GM19043 (cell line): ENCODE data around the gene GIT1.
"Not testable (repeated sequence)": the region's sequence is repeated elsewhere in the genome, so short reads cannot be mapped to it uniquely, and the experiment has no call there.

ENCODE experiments used
- ATAC-seq: cut with Tn5 transposase; IDR thresholded peaks from one replicate; pipeline ENCODE4 v1.9.1; 2021; ENCODE audit warnings: low read depth; ENCODE audit not compliant: unreplicated experiment

GIT1 gene

GRCh38 chr17:29568331-29569244 is 20.9 kb downstream of the GIT1 start, which contains the start of gene TP53I13:
TSS of gene TP53I13 (plus strand) at chr17:29568701. CDS start at chr17:29568759, 58 bp downstream.
- ATAC-seq = peak; percentile 51

- ATAC-seq = no peak
Measured at GRCh38 chr17:29567554-29568330, 21.7 kb downstream of the GIT1 start.

GRCh38 chr17:29567304-29567553 is 22.2 kb downstream of the GIT1 start:
- no peak for ATAC-seq

- ATAC-seq = no peak
Measured at GRCh38 chr17:29566473-29567303, 22.8 kb downstream of the GIT1 start, which contains the start of gene ABHD15. TSS of gene ABHD15 (minus strand) at chr17:29567037. CDS start at chr17:29566966, 71 bp downstream.

GRCh38 chr17:29565643-29566472 is 23.6 kb downstream of the GIT1 start:
- no peak for ATAC-seq

GRCh38 chr17:29563816-29564215 is 25.6 kb downstream of the GIT1 start:
- no peak for ATAC-seq

GRCh38 chr17:29562615-29563014 is 26.8 kb downstream of the GIT1 start:
- ATAC-seq = no peak

- no peak for ATAC-seq
Measured at GRCh38 chr17:29561554-29562517, 27.6 kb downstream of the GIT1 start.

- ATAC-seq = no peak
Measured at GRCh38 chr17:29560316-29560715, 29.1 kb downstream of the GIT1 start.

- ATAC-seq = no peak
Measured at GRCh38 chr17:29559640-29560039, 29.8 kb downstream of the GIT1 start.

GRCh38 chr17:29558139-29558538 is 31.3 kb downstream of the GIT1 start:
- ATAC-seq = not testable (repeated sequence)

- no peak for ATAC-seq
Measured at GRCh38 chr17:29557739-29558116, 31.7 kb downstream of the GIT1 start.

- no peak for ATAC-seq
Measured at GRCh38 chr17:29557085-29557738, 32.2 kb downstream of the GIT1 start.

GRCh38 chr17:29555840-29556239 is 33.6 kb downstream of the GIT1 start:
- ATAC-seq = no peak

GRCh38 chr17:29549177-29549923 is 40.1 kb downstream of the GIT1 start:
- ATAC-seq = no peak

GRCh38 chr17:29546830-29547229 is 42.6 kb downstream of the GIT1 start:
- ATAC-seq = no peak

- ATAC-seq = no peak
Measured at GRCh38 chr17:29546085-29546484, 43.4 kb downstream of the GIT1 start.

- ATAC-seq = no peak
Measured at GRCh38 chr17:29544066-29544465, 45.4 kb downstream of the GIT1 start.
